DOHH2 (cell line): ENCODE measurements around the gene STAT5B.

Source experiments
- EZH2phosphoT487 ChIP-seq: fragments of 200-600 bp; sonication (generic); IDR thresholded peaks from 2 replicates; pipeline ENCODE4 v1.6.1; 2017; ENCODE audit warnings: borderline replicate concordance, mild to moderate bottlenecking, antibody characterized with exemption, low read length, moderate library complexity, mixed read lengths
- TF ChIP-seq, protein P1 (sequence below): fragments of 200-600 bp; sonication (generic); IDR thresholded peaks from one replicate; pipeline ENCODE4 v1.5.1; 2014; ENCODE audit warnings: antibody characterized with exemption, mild to moderate bottlenecking, low read depth, low read length; ENCODE audit not compliant: poor library complexity, severe bottlenecking

DNA sequence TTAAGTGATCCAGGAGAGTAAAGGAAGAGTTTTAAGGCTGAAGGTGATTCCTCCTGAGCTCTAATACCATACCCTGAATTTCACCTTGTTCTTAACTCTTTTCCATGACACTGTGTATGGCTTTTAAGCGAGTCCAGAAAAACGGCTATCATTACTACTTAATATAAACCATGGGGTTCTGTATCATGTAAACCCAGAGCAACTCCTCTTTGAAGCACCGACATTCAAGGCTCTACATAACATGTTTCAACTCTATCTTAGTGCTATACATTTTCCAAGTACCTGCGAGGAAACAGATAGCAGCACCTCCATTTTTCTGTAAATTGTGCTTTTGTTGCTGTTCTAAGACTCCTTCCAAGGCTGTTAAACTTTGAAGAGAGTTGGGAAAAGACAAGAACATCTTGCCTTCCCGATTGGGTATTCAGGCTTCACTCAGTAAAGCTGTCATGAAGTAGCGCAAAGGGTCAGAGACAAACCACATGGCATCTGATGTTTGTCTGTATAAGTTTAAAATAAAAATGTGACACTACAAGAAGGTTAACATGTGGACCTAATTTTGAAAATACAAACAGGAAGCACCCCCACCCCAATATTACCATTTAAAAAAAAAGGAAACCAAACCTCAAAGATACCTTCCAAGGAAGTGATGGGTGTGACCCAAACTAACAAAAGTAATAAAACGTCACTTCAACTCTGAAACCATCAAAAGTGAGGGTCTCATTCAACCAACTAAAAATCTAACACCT is 3.9 kb downstream of the STAT5B start:
- TF ChIP-seq, protein P1, sequence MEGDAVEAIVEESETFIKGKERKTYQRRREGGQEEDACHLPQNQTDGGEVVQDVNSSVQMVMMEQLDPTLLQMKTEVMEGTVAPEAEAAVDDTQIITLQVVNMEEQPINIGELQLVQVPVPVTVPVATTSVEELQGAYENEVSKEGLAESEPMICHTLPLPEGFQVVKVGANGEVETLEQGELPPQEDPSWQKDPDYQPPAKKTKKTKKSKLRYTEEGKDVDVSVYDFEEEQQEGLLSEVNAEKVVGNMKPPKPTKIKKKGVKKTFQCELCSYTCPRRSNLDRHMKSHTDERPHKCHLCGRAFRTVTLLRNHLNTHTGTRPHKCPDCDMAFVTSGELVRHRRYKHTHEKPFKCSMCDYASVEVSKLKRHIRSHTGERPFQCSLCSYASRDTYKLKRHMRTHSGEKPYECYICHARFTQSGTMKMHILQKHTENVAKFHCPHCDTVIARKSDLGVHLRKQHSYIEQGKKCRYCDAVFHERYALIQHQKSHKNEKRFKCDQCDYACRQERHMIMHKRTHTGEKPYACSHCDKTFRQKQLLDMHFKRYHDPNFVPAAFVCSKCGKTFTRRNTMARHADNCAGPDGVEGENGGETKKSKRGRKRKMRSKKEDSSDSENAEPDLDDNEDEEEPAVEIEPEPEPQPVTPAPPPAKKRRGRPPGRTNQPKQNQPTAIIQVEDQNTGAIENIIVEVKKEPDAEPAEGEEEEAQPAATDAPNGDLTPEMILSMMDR: no peak
- no peak for TF ChIP-seq EZH2phosphoT487
